ENCODE results near the gene LRRIQ4.
A peak's percentile ranks its signal among the peaks of the same experiment; 100 is the strongest.

Gene LRRIQ4

DNA sequence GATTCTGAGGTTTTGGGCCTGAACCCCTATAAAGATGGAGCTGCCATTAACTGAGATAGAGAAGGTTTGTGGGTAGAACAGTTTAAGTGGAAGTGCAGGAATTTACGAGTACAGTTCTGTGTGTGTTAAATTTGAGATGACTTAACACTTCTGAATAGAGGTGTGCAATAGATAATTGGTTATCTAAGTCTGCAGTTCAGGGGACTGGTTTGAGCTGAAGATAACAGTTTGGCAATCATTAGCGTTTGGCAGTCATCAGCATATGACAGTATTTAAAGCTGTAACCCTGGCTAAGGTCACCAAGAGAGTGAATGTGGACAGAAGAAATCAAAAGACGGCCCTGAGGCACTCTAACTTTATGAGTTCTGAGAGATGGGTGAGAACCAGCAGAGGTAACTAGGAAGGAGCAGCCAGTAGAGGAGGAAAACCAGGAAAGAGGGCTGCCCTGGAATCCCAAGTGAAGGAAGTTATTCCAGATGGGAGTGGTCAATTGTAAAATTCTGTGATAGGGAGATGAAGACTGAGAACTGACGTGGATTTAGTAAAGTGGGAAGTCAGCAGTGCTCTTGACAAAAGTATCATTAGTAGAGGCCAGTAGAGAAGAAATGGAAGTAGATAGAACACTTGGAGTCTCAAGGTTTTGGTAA, 31.3 kb upstream of the LRRIQ4 start:
- TF ChIP-seq JUND (IDR thresholded peaks at IDR 0.05; ENCODE audit: low read depth), result no peak
- no peak for DNase-seq (ENCODE audit: low read depth in 1 of 2, low spot score in 1 of 2)
- in situ Hi-C loops (cut with HindIII; ENCODE audit: low pct_unique_long_range_greater_than_20kb, low sequenced_read_pairs), result no loop called here

- no peak for TF ChIP-seq JUND (IDR thresholded peaks at IDR 0.05; ENCODE audit: low read depth)
- DNase-seq (ENCODE audit: low read depth in 1 of 2, low spot score in 1 of 2), result no peak
- in situ Hi-C loops (cut with HindIII; ENCODE audit: low pct_unique_long_range_greater_than_20kb, low sequenced_read_pairs), result no loop called here
These were observed 25.6 kb upstream of the LRRIQ4 start for GRCh38 chr3:169787120-169787519.

DNA sequence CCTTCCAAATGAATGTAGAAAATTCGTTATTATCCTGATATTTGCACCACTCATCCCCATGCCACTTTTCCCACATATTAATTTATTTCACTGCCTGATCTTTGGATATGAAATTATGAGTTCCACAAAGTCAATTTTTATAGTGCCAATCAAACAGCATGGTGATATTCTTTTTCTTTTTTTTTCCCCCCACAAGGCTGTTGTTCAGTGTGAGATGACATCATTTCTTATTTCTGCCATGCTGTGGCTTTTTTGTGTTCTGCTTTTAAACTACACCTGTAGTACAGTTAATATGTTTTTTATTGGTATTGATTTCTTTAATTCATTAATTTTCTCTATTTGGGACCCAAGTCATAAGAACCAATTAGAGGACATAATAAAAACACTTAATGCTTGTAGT, 24.9 kb upstream of the LRRIQ4 start:
- no peak for TF ChIP-seq JUND (IDR thresholded peaks at IDR 0.05; ENCODE audit: low read depth)
- in situ Hi-C loops (cut with HindIII; ENCODE audit: low pct_unique_long_range_greater_than_20kb, low sequenced_read_pairs), result no loop called here
- DNase-seq (ENCODE audit: low read depth in 1 of 2, low spot score in 1 of 2), result no peak

GRCh38 chr3:169790219-169790618, 22.5 kb upstream of the LRRIQ4 start:
- DNase-seq (ENCODE audit: low read depth in 1 of 2, low spot score in 1 of 2), result no peak
- TF ChIP-seq JUND (IDR thresholded peaks at IDR 0.05; ENCODE audit: low read depth), result no peak
- in situ Hi-C loops (cut with HindIII; ENCODE audit: low pct_unique_long_range_greater_than_20kb, low sequenced_read_pairs), result no loop called here

DNA sequence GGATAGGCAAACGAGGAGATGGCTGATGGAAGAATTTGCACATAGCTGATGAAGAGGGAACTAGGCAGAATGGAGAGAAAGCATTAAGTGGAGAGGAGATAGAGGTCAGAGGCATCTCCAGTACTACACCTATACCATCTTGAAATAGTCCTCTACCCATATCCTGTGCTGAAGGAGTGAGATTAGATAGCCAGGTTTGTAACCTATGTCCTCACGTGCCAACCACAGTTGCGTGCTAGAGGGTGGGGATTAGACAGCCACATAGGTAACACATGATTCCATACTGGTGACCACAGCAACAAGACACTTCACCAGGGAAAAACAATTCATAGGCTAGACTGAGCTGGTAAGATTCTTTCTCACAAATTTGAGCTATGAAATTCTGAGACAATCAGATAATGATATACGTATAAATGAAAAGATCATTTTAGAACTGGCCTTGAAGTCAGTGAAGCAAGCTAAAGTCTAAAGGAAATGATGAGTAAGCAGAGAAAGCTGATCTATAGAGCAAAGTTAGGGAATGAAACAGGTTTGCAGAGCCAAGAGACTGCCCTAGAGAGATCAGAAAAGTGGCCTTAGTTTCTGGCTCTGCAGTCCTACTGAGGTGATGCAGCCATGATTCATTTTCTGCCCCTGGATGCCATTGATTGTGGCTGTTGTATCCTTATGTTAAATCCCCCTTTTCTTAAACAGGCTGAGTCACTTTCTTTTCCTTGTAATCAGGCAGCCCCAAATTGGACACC, 21.8 kb upstream of the LRRIQ4 start:
- DNase-seq (ENCODE audit: low read depth in 1 of 2, low spot score in 1 of 2), result no peak

DNA sequence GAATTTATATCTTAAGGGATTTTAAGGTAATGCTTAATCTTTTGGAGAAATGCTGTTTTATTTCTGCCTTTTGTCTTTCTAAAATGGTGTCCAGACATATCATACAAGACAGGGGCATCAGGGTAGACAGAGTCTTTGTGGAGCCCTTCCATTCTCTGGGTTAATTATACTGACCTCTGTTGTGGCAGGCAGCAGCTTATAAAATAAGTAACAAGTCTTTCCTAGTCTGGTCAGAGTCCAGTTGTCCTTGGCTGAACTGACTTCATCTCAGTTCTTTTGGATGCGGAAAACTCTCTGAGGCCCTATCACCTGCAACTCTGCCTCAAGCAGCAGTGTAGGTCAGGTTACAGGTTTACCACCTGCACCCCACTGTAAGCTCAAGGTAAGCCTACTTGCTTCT, 20.3 kb upstream of the LRRIQ4 start:
- no peak for DNase-seq (ENCODE audit: low read depth in 1 of 2, low spot score in 1 of 2)
- in situ Hi-C loops (cut with HindIII; ENCODE audit: low pct_unique_long_range_greater_than_20kb, low sequenced_read_pairs), result no loop called here
- TF ChIP-seq JUND (IDR thresholded peaks at IDR 0.05; ENCODE audit: low read depth), result no peak

More for the DNA sequence above, 21.8 kb upstream of the LRRIQ4 start:
- in situ Hi-C loops (cut with HindIII; ENCODE audit: low pct_unique_long_range_greater_than_20kb, low sequenced_read_pairs), result no loop called here
- no peak for TF ChIP-seq JUND (IDR thresholded peaks at IDR 0.05; ENCODE audit: low read depth)

DNA sequence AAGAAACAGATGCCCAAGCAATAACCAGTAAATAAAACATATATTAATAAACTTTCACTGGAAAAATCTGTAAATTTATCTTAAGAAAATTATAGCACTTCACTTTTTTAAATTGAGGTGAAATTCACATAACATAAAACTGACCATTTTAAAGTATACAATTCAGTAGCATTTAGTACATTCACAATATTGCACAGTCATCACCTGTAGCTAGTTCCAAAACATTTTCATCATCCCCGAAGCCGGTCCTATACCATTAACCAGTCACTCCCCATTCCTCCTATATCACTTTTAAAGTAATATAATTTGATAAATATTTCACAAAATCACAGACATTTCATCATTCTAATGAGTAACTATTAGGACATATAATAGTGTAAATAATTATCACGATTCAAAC, 8.0 kb upstream of the LRRIQ4 start:
- no peak for DNase-seq (ENCODE audit: low read depth in 1 of 2, low spot score in 1 of 2)
- in situ Hi-C loops (cut with HindIII; ENCODE audit: low pct_unique_long_range_greater_than_20kb, low sequenced_read_pairs), result no loop called here
- TF ChIP-seq JUND (IDR thresholded peaks at IDR 0.05; ENCODE audit: low read depth), result no peak

GRCh38 chr3:169809230-169809795, 3.4 kb upstream of the LRRIQ4 start:
- no peak for TF ChIP-seq JUND (IDR thresholded peaks at IDR 0.05; ENCODE audit: low read depth)
- no peak for DNase-seq (ENCODE audit: low read depth in 1 of 2, low spot score in 1 of 2)
- in situ Hi-C loops (cut with HindIII; ENCODE audit: low pct_unique_long_range_greater_than_20kb, low sequenced_read_pairs), result no loop called here

DNA sequence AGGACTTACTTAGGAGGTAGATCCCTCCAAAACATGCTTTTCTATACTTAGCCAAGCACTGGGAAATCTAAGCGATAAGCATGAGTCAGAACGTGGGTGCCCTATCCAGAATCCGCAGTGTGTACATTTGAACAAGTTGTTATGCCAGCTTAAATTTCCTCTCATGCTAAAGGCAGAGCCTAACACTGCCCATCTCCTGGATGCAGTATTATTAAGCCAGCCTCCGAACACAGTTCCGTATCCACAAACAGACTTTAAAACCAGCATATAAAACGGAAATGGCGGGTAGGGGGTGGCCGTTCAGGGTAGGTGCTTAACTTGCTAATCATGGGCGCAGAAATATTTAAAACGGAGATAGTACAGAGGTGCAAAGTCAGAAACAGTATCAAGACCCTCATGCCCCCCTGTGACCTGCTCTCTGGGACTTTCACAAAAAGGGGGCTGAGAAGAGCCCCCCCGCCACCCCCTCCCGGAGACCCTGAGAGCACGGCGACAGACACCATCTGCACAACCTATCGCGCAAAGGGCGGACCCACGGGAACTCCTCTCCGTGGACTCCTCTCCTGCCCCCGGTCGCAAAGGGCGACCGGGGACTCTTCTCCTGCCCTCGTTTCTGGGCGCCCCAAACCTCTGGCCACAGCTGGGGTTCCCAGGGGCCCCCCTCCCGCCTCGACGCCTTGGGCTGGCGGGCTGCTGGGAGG, 889 bp upstream of the LRRIQ4 start:
- in situ Hi-C loops (cut with HindIII; ENCODE audit: low pct_unique_long_range_greater_than_20kb, low sequenced_read_pairs), result no loop called here
- no peak for TF ChIP-seq JUND (IDR thresholded peaks at IDR 0.05; ENCODE audit: low read depth)
- DNase-seq (ENCODE audit: low read depth in 1 of 2, low spot score in 1 of 2), result no peak

GRCh38 chr3:169813278-169813677, 608 bp downstream of the LRRIQ4 start:
- no peak for DNase-seq (ENCODE audit: low read depth in 1 of 2, low spot score in 1 of 2)
- no peak for TF ChIP-seq JUND (IDR thresholded peaks at IDR 0.05; ENCODE audit: low read depth)
- in situ Hi-C loops (cut with HindIII; ENCODE audit: low pct_unique_long_range_greater_than_20kb, low sequenced_read_pairs), result no loop called here

DNA sequence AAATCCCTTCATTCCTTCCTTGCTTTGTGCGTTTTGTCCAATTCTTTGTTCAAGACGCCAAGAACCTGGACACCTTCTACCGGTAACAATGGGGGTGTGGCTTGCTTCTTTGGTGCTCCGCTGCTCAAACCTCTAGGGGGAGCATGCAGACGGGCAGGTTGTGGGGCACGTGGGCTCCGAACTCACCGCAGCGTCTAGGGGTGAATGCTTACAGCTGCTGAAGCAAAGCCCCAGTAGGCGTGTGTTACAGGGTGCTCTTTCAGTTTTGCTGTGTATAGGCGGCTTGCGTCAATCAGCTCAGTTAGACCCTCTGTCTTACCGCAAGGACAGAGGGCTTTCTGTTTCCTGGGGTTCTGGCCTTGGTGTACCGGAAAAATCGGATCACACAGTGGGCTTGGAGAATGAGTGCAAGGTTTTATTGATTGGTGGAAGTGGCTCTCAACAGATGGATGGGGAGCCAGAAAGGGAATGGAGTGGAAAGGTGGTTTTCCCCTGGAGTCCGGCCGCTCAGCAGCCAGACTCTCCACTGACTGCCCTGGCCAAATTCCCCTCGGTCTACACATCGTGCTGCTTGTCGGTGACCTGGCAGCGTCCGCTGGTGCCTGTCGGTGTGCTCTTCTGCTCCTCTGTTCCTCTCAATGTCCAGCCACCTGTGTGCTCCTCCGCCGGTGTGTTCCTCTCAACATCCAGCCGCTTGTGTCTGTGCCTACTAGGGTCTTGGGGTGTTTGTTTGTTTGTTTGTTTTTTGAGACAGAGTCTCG, 1.3 kb downstream of the LRRIQ4 start:
- in situ Hi-C loops (cut with HindIII; ENCODE audit: low pct_unique_long_range_greater_than_20kb, low sequenced_read_pairs), result no loop called here
- peak in 1 of 2 experiments; percentile 65 for DNase-seq (ENCODE audit: low read depth in 1 of 2, low spot score in 1 of 2)
- no peak for TF ChIP-seq JUND (IDR thresholded peaks at IDR 0.05; ENCODE audit: low read depth)

GRCh38 chr3:169815590-169816150, 3.0 kb downstream of the LRRIQ4 start:
- no peak for DNase-seq (ENCODE audit: low read depth in 1 of 2, low spot score in 1 of 2)
- in situ Hi-C loops (cut with HindIII; ENCODE audit: low pct_unique_long_range_greater_than_20kb, low sequenced_read_pairs), result no loop called here
- no peak for TF ChIP-seq JUND (IDR thresholded peaks at IDR 0.05; ENCODE audit: low read depth)

Measured in T47D (cell line).